Fibroblast of skin of abdomen (primary cell): Measurements from ENCODE around the gene ATF7.
"Not testable (repeated sequence)": the region's sequence is repeated elsewhere in the genome, so short reads cannot be mapped to it uniquely, and the experiment has no call there.

Experiments
- DNase-seq: peaks from one replicate; pipeline ENCODE4 v3.0.0-alpha.2; 2013

ATF7 gene

DNA sequence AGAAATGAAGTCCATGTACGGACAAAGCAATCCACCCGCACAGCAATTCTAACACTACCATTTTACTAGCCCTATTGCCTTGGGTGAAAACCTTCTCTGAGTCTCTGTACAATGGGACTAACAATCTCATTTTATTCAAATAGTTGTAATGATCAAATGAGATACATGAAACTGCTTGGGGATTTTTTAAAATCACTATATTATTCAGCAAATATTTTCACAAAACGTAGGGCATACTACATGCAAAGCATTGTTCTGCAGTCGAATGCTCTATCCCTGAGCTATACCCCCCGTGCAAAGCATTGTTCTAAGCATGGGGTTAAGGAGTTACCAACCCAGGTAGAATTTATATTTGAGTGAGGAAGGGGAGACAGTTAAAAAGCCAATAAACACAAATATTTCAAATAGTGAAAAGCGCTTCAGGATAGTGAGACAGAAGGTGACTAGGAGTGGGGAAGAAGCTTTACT, 554 bp upstream of the ATF7 start:
- no peak for DNase-seq

DNA sequence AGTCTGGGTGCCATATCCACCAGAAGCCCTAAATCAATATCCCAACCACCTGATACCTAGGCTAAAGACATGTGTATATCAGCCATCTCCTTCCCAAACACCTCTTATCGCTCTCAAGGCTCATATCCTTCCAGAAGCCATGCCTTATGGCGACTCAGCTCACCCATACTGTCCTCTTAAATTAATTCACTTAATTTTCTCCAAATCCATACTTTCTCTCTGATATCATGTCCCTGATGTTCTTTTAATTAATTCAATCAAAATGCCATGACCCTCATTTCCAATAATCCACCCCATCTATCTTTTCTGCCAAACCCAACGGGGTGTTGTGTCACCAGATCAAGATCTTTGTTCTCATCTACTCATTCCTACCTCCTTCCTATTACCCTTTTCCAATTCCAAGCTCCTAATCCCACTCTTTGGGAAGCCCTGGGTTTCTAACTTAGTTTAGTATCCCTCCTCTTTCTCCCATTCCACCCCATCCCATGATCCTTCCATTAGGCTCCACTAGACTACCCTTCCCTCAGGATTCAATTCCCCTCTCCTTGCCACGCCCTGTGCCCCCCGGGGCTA, 723 bp downstream of the ATF7 start:
- no peak for DNase-seq

DNA sequence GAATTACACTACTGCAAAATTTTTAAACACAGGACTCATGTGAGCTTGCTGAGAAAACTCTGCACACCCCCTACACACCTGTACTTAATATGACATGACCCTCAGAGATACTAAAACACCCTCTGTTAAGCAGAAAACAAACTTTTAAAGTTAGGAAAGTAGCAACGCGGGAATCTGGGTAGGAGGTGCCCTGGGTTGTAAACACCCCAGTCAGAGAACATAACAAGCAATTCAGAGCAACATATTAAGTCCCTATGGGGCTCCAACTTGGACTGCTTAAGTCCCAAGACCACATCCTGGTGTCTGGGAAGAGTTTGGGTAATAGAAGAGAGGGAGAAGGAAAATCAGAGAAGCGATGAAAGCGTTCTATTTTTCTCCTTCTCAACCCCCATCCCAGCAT, 1.2 kb downstream of the ATF7 start:
- DNase-seq = no peak

DNA sequence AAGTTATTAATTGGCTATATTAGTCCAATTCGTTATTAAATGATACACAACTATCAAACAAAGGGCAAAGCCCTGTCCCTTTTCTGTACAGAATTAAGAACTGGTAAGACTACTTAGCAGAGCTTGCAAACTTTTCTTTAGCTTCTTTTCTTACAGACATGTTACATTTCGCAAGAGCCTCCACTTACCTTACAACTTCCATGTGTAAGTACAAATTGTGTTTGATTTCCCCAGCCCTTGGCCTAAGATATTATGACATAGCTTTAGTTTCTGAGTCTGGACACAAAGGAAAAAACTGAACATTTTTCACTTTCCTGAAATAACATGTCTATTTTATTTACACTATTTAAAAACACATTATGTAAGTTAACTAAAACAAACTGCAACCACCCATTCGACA, 1.7 kb downstream of the ATF7 start:
- DNase-seq = no peak

DNA sequence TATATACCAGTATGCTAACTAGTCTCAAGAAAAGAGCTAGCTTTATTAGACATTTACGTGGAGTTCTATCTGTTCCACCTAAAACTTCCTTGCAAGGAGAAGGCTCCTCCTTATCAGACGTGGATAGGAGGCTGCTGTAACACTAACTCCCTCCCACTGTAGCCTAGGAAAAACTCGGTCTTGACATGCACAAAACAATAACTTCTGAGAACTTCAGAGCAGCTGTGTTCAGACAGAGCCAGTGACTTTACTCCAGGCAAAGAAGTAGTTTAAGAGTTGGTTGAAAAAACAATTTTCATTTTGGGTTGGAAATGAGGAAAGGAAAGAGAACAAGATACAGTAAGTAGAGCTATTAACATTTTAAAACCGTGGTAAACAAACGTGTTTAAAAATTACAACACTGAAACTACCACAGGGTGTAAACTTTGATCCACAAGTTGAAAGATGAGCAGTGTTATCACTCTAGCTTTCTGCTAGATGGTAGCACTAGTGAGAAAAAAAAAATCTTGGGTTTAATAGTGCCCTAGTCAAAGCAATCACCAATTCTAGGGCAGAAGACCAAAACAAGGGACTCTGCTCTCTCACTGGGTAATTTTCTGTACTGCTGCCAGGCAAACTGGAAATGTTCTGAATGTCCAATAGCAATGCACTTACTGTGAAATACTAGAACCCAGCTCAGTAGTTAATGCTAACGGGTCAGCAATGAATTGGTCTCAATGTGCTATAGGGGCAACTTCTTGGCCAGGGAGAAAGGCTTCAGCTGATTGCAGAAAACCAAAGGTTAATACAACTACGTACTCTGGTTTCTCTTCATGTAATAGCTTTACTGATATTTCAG, 2.4 kb downstream of the ATF7 start:
- DNase-seq = peak; percentile 28

DNA sequence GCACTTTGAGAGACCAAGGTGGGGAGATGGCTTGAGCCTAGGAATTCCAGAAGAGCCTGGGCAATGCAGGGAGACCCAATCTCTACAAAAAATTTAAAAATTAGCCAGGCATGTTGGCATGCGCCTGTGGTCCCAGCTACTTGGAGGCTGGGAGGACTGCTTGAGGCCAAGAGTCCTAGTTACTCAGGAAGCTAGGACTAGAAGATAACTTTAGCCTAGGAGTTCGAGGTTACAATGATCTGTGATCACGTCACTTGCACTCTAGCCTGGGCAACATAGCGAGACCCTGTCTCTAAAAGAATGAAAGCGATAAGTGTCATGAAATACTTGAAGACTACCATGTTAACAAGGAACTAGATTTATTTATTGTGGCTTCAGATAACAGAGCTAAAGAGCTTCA, 3.5 kb downstream of the ATF7 start:
- no peak for DNase-seq

DNA sequence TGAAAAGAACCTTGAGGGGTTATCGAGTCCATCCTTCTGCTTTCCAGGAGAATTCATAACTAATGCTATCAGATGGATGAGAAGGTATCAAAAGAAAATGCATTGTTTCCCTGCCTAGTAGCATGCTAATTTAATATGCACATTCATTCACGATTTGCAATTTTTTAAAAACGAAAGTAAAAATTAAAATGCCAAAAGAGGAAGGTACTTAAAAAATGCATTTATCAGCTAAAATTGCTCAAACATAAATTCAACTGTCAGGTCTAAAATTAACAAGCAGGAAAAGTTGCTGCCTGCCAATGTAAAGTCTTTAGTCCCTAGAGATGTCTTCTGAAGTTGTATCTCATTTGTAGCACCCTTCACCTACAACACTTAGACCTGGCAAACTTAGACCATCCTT, 7.9 kb downstream of the ATF7 start:
- no peak for DNase-seq

DNA sequence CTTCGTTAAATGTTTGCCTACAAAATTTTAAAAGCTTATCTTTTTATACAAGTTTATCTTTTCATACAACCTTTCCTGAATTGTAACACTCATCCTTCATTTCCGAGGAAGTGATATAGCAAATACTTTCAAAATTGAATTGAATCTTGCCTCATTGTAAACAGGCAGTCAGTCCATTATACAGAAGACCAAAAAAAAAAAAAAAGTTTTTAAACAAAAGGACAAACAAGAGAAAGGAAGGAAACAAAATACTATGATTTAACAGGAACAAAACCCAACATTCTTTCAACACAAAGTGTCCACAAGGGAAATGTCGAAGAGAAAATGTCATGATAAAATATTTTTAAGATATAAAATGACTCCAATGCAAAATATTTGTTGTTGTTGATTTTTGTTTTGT, 8.5 kb downstream of the ATF7 start:
- no peak for DNase-seq

DNA sequence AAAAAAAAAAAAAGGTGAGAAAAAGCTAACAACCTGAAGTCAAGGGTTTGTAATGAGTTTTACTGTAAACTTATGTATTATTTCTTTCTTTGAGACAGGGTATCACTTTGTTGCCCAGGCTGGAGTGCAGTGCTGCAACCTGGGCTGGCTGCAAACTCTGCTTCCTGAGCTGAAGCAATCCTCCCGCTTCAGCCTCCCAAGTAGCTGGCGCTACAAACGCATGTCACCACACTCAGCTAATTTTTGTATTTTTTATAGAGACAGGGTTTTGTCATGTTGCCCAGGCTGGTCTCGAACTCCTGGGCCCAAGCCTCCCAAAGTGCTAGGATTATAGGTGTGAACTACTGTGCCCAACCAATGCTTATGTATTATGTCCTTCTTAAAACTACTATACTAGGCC, 9.2 kb downstream of the ATF7 start:
- DNase-seq = no peak

DNA sequence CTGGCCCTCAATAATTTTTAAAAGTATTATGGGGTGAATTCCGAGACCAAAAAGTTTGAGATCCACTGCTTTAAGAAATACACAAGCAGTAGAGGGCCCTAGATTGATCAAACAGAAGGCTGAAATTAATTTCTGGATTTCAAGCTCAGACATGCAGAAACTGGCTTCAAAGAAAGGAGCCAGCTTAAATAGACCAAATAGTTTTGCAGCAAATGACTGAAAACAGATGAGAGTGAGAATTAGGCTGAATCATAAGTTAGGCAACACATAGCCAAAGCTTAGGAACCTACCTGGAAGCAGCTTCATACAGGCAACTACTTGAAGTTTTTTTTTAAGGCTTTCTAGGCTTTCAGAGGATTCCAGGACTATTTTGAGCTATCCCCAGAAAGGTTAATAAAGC, 12.4 kb downstream of the ATF7 start:
- peak; percentile 44 for DNase-seq

DNA sequence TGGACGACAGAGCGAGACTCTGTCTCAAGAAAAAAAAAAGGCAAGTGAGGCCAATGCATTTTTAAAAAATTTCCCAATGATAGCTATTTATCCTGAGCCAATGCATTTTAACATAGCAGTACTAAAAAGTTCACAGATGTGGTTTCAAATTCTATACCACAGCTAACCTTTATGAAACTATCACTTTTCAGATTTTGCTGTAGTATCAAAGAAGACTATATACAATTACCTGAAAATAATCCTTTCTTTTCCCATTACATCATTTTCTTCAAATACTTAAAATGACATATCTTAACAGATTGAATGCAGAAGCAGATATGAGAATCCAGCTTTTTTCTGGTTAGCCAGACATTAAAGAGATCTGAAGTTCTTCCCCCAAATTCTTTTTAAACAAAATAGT, 13.2 kb downstream of the ATF7 start:
- DNase-seq = no peak

DNA sequence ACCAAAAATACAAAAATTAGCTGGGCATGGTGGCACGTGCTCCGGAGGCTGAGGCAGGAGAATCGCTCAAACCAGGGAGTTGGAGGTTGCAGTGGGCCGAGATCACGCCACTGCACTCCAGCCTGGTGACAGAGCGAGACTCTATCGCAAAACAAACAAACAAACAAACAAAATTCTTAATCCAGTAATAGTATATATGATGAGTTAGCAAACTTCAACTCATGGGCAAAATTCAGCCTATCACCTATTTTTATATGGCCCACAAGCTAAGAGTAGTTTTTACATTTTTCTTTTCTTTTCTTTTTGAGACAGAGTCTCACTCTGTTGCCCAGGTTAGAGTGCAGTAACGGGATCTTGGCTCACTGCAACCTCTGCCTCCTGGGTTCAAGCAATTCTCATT, 14.9 kb downstream of the ATF7 start:
- DNase-seq = no peak

DNA sequence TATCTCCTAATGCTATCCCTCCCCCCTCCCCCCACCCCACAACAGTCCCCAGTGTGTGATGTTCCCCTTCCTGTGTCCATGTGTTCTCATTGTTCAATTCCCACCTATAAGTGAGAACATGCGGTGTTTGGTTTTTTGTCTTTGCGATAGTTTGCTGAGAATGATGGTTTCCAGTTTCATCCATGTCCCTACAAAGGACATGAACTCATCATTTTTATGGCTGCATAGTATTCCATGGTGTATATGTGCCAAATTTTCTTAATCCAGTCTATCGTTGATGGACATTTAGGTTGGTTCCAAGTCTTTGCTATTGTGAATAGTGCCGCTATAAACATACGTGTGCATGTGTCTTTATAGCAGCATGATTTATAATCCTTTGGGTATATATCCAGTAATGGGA, 19.5 kb downstream of the ATF7 start:
- DNase-seq = not testable (repeated sequence)

DNA sequence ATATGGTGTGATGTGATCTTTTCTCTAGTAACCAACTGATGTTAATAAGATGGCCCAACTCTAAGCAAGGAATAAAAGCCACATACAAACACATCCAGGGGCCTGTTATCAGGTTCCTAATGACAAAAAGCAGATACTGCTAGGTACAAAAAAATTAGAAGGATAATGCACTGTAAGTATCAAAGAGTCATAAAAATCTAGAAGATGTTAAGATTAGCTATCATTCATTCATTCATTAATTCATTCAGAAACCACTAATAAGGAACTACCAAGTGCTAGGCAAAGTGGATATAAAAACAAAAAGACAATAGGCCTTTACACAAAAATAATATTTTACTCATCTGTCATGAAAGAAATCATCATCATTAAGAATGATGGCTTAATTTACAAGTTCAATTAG, 21.6 kb downstream of the ATF7 start:
- no peak for DNase-seq

DNA sequence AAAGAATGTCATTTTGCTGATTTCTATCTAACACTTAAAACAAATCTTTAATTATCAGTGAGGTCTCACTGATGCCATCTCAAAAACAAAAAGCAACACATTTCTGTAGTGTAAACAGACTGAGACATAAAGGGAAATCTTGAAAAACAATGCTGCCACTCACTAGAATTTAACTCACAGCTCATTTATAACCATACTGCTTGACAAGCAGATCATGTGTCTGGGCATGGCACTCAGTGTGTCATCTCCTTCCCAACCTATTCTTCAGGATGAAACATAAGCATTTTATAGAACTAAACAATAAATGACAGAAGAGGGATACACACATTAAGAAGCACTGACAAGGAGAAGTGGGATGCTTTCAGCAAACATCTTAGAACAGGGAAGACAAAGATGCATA, 22.4 kb downstream of the ATF7 start:
- no peak for DNase-seq

DNA sequence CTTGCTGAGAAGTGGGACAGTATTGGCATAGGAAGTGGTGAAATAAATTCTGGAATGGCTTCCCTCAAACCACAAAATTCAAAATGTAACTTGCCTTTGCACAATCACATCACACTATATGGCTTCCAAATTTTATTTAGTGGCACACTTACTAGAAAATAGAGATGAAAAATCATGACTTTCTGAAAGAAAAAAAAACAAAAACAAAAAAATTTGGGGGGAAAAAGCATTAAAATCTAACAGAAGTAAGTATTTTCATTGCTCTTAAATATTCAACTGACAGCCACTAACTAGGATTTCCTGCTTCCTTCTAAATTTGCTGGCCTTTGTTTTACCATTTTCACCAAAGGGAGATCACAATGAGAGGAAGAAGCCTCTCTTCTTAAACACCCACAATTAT, 23.0 kb downstream of the ATF7 start:
- no peak for DNase-seq

DNA sequence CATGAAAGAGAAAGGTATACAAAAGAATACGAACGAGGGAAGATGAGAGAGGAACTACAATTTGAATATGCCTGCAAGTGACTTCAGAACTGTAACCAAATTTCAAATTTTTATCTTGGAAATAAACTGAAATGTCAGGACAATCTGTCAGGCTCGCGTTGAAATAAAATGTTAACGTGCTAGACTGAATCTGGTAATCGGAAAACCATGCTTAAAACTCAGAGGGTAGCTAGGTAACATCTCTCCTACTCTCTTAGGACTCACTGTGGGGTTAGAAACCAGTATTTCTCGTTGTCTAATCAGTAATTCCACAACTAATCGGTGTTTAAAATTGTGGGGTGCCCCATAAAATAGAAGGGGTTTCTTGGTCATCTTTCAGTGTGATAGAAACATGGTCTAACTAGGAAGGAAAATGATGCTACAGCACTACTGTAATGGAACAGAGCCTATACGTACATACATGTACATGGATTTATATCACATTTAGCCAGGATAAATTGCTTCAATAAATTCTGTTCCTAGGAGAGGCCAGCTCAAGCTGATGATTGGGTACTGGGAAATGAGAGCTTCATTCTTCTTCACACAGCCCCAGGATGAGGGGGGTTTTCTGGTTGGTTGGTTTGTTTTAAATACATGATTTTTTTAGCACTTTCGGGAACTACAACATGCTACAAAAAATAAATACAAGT, 23.9 kb downstream of the ATF7 start:
- no peak for DNase-seq

DNA sequence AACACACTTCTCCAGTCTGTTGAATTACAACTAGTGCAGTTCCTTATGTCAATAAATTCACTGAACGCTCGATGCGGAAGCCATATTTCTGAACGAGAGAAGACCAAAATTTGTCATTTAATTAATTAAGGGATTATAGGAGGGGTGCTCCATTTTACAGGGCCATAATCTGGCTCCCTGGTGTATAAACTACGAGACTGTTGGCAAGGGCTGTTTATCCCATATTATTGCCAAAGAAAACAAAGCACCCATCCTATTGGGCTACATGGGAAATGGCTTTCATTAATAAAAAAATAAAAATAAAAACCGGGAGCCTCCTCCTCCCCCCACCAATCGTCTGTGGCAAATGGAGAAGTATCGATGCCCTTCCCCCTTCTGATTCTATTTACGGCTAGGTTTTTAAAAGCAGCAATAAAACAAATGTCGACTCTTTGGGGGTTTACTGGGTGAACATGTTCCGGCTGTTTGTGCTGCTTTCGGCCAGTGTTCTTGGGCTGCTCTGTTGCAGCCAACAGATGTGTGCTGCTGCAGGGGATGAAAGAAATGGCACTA, 24.8 kb downstream of the ATF7 start:
- DNase-seq = no peak

DNA sequence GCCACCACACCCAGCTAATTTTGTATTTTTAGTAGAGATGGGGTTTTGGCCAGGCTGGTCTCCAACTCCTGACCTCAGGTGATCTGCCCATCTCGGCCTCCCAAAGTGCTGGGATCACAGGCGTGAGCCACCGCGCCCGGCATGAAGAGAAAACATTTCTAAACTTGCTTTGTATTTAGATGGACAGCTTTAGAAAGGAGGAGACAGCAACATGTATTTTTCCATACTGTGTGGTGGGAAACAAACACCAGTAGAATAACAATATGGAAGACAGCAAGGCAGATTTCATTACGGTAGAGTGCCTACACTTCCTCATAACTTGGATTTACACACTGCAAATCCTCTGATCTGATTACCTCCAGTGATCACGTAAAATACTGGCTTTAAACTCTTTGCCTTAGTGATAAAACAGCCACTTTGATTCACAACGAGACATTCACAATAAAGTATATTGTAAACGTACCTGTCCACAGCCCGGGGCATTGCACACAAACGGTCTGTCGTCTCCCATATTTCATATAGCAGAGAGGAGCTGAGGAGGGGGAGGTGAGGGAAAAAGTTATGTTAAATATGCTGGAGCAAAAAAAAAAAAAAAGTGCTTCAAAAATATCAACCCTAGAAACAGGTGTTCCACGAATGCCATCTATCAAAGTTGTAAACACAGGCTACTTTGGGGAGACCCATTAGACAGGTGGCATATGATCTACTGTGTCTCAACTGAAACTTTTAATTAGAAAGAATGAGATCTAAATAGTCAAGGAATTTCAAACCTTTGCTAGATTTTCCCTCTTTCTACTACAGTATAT, 25.5 kb downstream of the ATF7 start:
- no peak for DNase-seq

DNA sequence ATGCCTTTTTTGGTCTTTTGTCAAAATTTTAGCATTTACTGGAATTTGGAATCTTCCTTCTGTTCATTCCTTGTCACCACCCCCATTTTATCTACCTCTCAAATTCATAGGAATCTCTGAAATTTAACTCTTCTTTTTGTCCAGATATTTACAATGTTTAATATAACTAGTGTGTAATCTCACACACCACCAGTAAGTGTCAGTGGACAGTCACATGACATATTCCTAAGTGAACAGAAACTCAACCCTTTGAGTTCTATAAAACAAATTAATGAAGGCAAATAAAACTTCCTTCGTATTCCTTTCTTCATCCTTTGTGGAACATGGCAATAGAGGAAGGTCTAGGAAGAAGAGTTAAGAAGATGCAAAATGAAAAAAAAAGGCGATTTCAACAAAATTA, 26.6 kb downstream of the ATF7 start:
- no peak for DNase-seq

DNA sequence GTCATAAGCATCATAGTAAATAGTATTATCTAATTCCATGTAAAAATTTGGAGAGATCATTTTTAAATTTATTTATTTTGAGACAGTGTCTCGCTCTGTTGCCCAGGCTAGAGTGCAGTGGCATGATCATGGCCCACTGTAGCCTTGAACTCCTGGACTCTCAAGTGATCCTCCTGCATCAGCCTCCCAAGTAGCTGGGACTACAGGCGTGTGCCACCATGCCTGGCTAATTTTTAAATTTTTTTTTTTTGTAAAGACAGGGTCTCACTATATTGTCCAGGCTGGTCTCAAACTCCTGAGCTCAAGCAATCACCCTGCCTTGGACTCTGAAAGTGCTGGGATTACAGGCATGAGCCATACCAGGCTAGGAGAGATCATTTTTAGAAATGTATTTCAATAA, 27.2 kb downstream of the ATF7 start:
- not testable (repeated sequence) for DNase-seq

DNA sequence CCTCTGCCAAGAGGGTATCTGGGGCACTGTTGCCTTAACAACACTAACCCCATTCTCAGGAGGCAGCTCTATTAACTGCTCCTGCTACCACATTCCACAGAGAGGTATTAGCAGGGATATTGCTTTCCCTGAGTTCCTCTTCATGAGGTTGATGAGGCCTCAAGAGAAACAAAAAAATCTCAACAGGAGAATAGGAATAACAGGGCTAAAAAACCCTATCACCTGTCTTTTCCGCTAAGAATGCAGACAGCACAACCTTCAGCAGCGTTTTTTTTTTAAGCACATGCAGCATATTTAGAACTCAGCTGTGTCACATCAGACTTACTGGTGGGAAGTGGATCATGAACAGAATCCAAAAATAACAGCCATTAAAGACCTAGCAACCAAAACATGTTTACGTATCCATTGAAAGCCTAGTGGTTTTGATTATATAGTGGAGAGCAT, 29.2 kb downstream of the ATF7 start:
- DNase-seq = peak; percentile 31
